Measurements from ENCODE around the gene XRN2.

- TF ChIP-seq, protein P1, sequence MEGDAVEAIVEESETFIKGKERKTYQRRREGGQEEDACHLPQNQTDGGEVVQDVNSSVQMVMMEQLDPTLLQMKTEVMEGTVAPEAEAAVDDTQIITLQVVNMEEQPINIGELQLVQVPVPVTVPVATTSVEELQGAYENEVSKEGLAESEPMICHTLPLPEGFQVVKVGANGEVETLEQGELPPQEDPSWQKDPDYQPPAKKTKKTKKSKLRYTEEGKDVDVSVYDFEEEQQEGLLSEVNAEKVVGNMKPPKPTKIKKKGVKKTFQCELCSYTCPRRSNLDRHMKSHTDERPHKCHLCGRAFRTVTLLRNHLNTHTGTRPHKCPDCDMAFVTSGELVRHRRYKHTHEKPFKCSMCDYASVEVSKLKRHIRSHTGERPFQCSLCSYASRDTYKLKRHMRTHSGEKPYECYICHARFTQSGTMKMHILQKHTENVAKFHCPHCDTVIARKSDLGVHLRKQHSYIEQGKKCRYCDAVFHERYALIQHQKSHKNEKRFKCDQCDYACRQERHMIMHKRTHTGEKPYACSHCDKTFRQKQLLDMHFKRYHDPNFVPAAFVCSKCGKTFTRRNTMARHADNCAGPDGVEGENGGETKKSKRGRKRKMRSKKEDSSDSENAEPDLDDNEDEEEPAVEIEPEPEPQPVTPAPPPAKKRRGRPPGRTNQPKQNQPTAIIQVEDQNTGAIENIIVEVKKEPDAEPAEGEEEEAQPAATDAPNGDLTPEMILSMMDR (IDR thresholded peaks at IDR 0.05) = no peak
- no peak for TF ChIP-seq EZH2 (IDR thresholded peaks at IDR 0.05; ENCODE audit: borderline replicate concordance, insufficient read depth, low read depth, low read length, poor library complexity, severe bottlenecking)
These were observed 132.4 kb downstream of the XRN2 start for GRCh38 chr20:21435576-21435975.
